HepG2 (cell line): ENCODE measurements around the gene AFAP1L2. TPM values are rescaled to one million over a fixed set of nuclear protein-coding genes. Genes with fewer than 3 reads are reported as not detected.

ENCODE experiments used
- FUBP1 ChIP-seq: sonication (generic); formaldehyde crosslinking; IDR thresholded peaks from 2 replicates; pipeline ENCODE4 v1.5.1; 2020; ENCODE audit warnings: missing genetic modification reagents, mild to moderate bottlenecking, borderline replicate concordance
- HNRNPK ChIP-seq: fragments of 200-400 bp; formaldehyde crosslinking; IDR thresholded peaks from 2 replicates; pipeline ENCODE4 v1.6.1; 2018; ENCODE audit warnings: low read length, low read depth, moderate library complexity, mild to moderate bottlenecking; ENCODE audit not compliant: poor library complexity, severe bottlenecking
- KDM3A ChIP-seq: IDR thresholded peaks from 2 replicates; pipeline ENCODE4 v1.6.1; 2018; ENCODE audit warnings: low read depth, missing compliant biosample characterization
- MEF2D ChIP-seq: sonication (generic); formaldehyde crosslinking; IDR thresholded peaks from 2 replicates; pipeline ENCODE4 v1.5.1; 2020; ENCODE audit warnings: mild to moderate bottlenecking, missing genetic modification reagents
- PRMT3 ChIP-seq: sonication (generic); formaldehyde crosslinking; IDR thresholded peaks from 2 replicates; pipeline ENCODE4 v1.8.1; 2022; ENCODE audit warnings: low read depth, mild to moderate bottlenecking, moderate library complexity, missing genetic modification reagents, borderline replicate concordance
- ZBTB46 ChIP-seq: sonication (generic); formaldehyde crosslinking; IDR thresholded peaks from 2 replicates; pipeline ENCODE4 v1.4.0; 2020; ENCODE audit warnings: mild to moderate bottlenecking, missing genetic modification reagents, borderline replicate concordance
- ZNF34 ChIP-seq: sonication (generic); formaldehyde crosslinking; IDR thresholded peaks from 2 replicates; pipeline ENCODE4 v1.4.0; 2020; ENCODE audit warnings: mild to moderate bottlenecking, missing genetic modification reagents, borderline replicate concordance
- polyA plus RNA-seq, 8 experiments: library from polyadenylated mRNA; depleted of rRNA in 3 of 8; stranded (reverse) in 7 of 8; unstranded in 1 of 8; fragments of >200 nt; fragmentation: Illumina TruSeq in 4 of 8; extraction: Trizol in 4 of 8; gene quantifications; 2 replicates each; pipeline versions ENCODE4 v1.2.1 to v1.2.3, GENCODE V29; 2011 to 2016; ENCODE audit warnings: low read depth in 4 of 8, missing spikeins in 1 of 8, mixed read lengths in 1 of 8; ENCODE audit not compliant: insufficient read depth in 1 of 8
- total RNA-seq, 5 experiments: library from RNA; depleted of rRNA; stranded (reverse); fragments of >200 nt; fragmentation: Illumina TruSeq; extraction: Trizol; gene quantifications; 2 replicates each; pipeline ENCODE4 v1.2.3, GENCODE V29; 2016; ENCODE audit warnings: low read depth in 1 of 5
- TF ChIP-seq, protein P1 (sequence below): sonication (generic); formaldehyde crosslinking; IDR thresholded peaks from 2 replicates; pipeline ENCODE4 v1.4.0; 2020; ENCODE audit warnings: missing genetic modification reagents

The AFAP1L2 gene
- total and polyA plus RNA-seq, 2 of the 13 experiments (the other 11 are each of a cell fraction or from before 2014, with no cell fraction given): not detected

- TF ChIP-seq FUBP1 (no peak), MEF2D (CRISPR knock-in tag) (no peak), KDM3A (CRISPR knock-in tag) (no peak), ZNF34 (no peak), ZBTB46 (CRISPR knock-in tag) (no peak), PRMT3 (CRISPR knock-in tag) (no peak), HNRNPK (no peak)
- TF ChIP-seq, protein P1, sequence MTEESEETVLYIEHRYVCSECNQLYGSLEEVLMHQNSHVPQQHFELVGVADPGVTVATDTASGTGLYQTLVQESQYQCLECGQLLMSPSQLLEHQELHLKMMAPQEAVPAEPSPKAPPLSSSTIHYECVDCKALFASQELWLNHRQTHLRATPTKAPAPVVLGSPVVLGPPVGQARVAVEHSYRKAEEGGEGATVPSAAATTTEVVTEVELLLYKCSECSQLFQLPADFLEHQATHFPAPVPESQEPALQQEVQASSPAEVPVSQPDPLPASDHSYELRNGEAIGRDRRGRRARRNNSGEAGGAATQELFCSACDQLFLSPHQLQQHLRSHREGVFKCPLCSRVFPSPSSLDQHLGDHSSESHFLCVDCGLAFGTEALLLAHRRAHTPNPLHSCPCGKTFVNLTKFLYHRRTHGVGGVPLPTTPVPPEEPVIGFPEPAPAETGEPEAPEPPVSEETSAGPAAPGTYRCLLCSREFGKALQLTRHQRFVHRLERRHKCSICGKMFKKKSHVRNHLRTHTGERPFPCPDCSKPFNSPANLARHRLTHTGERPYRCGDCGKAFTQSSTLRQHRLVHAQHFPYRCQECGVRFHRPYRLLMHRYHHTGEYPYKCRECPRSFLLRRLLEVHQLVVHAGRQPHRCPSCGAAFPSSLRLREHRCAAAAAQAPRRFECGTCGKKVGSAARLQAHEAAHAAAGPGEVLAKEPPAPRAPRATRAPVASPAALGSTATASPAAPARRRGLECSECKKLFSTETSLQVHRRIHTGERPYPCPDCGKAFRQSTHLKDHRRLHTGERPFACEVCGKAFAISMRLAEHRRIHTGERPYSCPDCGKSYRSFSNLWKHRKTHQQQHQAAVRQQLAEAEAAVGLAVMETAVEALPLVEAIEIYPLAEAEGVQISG: no peak
Measured at GRCh38 chr10:114346176-114347031, 57.9 kb downstream of the AFAP1L2 start (continued).
